GDM1 (cell line): ENCODE measurements around the gene DMD.
"Not testable (repeated sequence)": the region's sequence is repeated elsewhere in the genome, so short reads cannot be mapped to it uniquely, and the experiment has no call there.

Source experiments
- DNase-seq: peaks from one replicate; lab custom pipeline; 2025; lab: John Stamatoyannopoulos, UW

Gene DMD

DNA sequence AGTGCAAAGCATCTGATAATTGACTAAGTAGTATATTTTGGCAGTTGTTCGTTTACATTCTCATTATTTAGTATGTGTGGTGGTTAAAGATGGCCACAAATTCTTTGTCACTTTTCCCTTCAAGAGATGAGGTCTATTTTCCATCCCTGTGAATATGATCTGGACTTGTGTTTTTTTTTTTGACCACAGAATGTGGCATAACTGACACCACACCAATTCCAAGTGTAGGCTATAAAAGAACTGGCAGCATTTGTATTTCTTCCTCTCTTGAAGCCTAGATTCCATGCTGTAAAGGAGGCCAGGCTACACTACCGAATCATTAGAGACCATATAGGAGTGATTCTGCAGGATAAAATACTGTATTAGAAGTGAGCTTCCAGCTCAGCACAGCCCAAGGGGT lies 596.6 kb downstream of the DMD start:
- DNase-seq = no peak

DNA sequence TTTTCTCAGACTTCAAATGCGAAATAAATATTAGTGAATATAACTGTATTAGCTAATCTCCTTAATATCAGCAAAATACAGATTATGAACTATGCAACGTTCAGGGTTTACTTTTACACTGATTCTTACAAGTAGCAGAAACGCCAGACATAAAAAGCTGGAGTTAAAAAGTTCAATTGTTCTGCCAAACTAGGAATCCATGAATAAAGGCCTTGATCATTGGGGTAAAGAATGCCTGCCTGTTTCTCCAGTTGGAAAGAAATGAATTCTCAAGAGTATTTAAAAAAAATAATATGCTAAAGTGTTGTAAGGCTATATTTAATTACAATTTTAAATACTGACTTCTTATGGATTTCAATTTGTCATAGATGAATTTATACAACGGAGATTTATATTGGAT lies 612.2 kb downstream of the DMD start:
- DNase-seq = no peak

DNA sequence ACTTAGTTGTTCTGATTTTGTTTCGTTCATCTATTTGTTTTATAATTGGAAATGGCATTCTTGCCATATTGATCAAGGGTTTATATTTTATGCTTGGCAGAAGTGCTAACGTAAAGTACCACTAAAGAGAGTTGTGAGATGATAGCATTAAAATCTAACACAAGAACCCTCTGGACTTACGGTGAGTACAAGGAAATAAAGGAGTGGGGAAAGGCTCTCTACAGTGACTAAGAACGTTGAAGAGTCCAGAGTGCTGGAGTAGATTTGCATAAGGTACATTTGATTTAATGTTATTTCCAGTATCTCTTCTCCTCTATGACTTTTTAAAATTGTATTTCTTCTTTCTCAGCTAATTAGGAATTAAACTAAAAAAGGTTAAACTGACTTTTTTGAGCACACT lies 612.6 kb downstream of the DMD start:
- no peak for DNase-seq

DNA sequence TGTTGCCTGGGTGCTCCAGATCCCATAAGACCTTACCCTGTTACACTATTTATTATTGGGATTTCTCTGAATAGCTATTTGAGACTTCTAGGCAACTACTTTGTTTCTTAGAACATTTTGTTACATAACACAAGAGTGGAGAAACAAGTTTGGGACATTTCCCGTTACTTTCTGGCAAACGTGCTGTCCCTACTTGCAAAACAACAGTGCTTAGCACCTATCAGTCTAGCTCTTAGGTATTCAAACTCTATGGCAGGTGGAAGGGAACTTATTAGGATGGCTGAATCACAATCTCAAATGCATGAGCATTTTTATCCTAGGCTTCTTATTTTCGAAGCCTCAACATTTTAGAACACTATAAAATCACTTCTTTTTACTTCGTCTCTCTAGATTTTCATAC lies 613.6 kb downstream of the DMD start:
- DNase-seq = no peak

DNA sequence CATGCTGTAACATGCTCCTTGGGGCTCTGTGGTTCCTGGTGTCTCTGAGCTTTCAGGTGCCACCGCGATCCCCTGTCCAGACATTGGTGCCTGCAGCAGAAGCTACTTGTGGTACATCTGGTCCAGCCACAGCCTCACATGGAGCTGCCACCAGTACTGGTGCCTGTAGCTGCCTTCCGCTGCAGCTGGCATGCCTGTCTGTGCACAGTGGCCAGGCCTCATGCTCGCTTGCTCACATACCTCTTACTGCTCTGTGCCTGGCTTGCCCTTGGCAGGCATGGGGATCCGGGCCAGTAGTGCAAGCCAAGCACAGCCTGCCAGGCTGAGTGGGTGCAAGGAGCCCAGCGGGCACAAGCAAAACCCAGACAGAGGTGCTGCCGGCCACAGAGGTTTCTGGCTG lies 618.6 kb downstream of the DMD start:
- DNase-seq = no peak

DNA sequence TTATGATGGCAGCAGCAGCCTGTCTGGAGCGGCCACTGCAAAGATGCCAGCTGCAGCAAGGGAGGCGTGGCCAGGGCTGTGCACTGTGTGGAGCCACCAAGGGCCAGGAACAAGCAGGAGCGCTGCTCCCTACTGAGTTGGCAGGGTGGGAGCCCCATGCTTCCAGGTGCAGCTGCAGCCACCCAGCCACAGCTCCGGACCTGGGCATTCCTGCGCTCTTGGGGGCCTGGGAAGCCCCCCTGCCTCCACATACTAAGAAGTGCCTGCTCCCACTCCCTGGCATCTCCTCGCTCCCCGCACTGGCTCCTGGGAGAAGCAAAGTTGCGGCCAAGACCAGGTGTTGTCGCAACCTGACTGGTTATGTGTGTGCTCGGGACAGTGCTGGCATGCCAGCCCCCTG lies 619.8 kb downstream of the DMD start:
- no peak for DNase-seq

DNA sequence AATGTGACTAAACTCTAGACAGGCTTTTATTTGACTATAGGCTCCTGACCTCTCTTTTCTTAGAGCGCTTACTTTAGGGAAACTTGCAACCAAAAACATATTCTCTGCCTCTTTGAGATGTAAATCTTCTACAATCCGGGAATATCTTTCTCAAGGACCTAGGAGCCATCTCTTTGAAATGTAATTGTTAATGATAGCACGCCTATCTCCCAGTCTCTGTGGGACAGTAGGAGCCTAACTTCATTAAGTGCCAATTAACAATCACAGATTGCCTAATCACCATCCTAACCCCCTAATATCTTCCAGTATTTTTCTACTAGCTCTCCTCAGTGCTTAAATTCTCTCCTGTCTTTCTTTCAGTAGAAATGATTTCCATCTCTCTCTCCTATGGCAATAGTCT lies 628.6 kb downstream of the DMD start:
- DNase-seq = no peak

DNA sequence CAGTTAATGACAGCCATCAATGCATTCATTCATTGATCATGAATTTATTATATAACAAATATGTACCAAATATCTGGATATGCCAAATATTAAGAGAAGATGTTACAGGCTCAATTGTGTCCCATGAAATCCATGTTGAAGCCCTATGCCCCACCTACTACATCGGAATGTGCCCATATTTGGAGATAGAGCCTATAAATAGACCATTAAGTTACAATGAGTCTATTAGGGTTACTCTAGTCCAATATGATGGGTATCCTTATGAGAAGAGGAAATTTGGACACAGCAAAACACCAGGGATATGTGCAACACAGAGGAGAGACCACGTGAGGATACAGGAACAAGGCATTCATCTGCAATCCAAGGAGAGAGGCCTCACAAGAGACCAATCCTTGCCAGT lies 634.5 kb downstream of the DMD start:
- DNase-seq = no peak

DNA sequence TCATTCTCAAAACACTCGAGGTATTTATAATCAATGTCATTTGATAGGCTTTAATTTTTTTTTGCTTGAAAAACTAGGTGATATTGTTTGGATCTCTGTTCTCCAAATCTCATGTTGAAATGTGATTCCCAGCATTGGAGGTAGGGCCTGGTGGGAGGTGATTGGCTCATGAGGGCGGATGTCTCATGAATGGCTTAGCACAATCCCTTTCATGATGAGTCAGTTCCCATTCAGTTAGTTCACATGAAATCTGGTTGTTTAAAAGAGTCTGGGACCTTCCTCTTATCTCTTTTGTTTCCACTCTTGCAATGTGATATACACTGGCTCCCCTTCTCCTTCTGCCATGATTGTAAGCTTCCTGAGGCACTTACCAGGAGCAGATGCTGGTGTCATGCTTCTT lies 638.7 kb downstream of the DMD start:
- no peak for DNase-seq

DNA sequence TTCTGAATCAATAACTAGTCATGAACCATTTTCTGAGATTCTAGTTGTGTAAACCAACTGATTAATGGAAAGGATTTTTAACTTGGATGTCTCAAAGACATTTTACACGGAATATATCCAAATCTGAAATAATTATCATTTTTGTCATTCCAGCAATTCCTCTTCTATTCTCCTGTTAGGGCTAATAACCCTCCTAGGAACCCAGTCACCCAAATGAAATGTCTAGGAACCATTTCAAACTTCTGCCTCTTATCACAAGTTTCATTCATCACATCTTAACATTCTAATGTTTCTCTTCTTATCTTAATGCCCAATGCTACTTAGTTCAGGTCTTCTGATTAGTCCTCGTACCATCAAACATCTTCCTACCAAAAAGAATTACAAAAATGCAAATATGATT lies 639.8 kb downstream of the DMD start:
- DNase-seq = no peak

DNA sequence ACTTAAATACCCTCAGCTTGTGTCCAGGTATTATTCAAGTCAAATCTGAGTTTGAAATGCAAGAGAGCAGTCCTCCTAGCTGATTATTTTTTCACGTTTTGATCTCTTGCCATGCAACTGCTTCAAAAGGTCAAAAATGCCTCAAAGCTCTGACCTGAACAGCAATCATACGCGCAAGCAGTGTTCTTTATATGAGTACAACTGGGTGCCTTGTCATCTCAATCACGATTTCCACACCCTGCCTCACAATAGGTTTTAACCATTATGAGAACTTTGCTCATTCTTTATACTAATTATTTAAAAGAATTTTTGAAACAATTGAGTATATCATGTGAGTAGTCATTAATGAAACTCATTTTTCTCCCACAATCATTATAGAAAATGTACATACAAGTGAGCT lies 649.1 kb downstream of the DMD start:
- DNase-seq = no peak

DNA sequence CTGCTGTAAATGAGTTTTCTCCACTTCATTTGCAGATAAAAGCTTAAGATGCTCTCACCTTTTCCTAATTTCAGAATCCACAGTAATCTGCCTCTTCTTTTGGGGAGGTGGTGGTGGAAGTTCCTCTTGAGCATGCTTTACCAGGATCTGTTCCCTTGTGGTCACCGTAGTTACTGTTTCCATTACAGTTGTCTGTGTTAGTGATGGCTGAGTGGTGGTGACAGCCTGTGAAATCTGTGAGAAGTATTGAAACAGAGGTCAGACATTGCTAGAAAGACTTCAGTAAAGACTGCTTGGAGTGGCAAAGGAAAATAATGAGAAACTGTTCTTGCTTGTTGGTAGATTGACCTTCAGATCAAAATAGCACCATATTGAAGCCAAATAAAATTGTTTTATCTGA lies 666.2 kb downstream of the DMD start:
- DNase-seq = no peak

DNA sequence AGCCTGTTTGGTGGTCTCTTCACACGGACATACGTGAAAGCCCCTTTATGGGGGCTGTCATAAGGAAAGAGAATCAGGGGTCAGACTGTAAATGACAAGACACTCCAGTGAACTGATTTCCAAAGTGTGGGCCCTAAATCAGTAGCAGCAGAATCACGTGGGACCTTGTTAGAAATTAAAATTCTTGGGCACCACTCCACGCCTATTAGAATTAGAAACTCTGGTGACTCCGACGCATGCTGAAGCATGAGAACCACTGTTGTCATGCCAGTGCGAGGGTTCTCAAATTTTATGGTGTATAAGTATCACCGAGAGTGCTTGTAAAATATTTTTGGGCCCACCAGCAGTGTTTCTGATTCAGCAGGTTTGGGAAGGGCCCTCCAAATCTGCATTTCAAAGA lies 672.8 kb downstream of the DMD start:
- DNase-seq = no peak

DNA sequence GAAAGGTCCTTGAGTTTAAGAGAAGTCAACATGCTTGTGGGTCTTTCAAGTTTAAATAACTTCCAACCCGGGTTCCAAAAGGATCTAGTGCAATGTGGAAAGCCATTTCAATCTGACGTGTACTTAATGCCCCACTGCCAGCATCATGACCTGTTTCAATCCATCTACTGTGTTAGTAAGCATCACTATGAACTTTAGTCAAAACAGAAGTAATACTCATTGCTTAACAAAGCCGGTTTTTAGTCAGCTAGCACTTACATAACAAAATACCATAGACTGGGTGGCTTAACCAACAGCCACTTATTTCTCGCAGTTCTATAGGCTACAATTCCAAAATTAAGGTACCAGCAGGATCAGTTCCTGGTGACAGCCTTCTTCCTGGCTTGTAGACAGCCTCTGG lies 677.5 kb downstream of the DMD start:
- DNase-seq = no peak

DNA sequence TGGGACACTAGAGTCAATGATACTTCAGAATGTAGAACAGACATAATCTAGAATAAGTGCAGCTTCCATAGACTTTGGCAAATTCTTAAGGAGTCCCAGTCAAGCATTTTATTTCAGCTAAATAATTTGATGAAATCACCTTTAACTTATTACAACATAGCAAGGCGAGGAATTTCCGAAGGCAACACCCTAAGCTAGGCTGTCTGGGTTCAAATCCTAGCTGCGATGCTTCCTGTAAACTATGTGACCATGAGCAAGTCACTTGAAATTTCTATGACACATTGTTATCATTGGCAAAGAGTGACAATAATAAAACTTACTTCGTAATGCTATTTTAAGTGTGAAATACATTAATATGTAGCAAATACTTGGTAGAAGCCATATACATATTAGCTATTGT lies 679.1 kb downstream of the DMD start:
- DNase-seq = no peak

DNA sequence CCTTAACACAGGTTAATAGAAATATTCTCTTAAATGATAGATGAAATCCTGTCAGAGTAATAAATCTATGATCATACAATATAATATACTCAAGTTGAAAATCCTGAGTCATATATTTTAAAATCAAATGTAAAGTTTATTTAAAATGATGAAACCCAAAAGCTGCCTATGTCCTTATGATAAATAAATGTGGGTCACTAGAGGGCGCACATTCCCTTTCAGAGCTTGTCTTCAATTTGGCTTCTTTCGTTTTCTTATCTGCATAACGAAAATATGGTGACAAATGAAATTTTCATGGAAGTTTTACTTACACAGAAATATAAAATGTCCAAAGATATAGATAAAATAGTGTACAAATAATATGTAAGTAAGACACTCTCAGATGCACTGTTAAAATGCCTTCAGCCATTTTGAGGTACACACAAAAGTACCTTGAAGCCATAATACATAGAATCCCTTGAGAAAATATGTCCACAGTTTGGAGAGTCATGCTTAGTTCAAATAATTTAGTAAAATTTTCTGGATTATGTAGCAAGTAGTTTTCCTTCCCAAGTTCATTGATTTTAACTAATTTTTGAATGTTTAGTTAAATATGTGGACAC lies 680.4 kb downstream of the DMD start:
- DNase-seq = peak; percentile 17

DNA sequence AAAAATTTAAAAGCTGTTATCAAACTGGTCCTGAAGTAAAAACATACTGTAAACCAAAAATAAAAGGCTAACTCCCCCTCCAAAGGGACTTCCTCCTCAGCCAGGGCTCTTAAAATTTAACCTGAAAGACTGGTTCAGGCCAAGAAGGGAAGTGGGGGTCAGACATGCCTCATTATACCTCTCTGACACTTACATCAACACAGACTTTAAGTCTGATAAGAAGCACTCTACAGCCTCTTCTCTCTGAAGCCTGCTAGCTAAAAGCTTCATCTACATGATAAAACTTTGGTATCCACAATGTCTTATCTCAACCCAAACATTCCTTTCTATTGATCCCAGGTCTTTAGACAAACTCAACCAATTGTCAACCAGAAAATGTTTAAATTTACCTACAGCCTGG lies 682.9 kb downstream of the DMD start:
- DNase-seq = not testable (repeated sequence)

DNA sequence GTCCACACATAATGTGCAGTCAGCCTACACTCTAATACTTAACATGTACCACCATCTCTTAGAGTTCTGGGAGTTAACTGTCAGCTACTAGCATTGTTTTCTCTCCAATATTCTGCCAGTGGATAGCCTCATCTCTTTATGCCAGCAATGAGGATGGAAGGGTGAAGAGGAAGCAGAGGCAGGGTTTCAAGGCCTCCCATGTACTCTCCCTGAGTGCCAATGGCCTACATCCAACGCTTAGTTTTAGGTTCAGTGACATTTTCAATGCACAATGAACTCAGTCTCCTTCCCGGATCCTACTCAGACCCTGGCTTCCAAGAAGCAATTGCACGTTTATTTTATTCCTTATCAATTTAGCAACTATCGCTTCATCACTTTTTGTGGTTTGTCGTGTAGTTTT lies 686.1 kb downstream of the DMD start:
- DNase-seq = no peak

DNA sequence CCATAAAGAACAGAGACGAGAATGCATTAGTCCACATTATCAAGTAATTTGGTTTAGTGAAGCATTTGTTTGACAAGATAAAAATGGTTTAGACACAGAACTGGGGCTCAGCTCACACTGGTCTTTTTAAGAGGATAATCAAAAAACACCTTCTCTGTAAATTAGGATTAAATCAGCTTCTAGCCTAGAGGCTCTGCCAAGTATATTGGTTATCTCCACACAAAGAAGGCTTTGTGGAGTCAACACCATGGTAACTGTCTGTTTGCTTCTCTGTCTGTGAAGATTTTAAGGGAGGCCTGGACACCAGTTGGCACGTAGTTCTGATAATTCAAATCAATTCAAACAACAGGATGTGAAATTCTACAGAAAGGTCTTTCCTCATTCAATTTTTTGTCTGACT lies 687.0 kb downstream of the DMD start:
- no peak for DNase-seq

DNA sequence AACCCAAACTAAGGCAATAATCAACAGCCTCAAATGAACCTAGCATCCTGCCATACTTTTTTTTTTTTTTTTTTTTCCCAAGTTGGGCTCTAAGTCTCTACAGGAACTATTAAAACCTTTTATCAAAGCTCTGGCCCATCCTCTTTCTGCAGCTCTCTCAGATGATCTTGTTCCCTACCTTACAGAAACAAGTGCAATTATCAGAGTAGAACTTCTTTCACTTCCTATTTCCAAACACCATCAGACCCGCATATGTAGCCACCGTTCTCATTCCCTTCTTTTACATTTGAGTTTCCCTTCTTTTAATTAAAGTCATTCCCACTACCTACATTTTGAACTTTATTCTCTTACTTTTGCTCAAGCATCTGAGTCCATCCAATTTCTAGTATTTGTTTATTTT lies 690.6 kb downstream of the DMD start:
- DNase-seq = no peak

DNA sequence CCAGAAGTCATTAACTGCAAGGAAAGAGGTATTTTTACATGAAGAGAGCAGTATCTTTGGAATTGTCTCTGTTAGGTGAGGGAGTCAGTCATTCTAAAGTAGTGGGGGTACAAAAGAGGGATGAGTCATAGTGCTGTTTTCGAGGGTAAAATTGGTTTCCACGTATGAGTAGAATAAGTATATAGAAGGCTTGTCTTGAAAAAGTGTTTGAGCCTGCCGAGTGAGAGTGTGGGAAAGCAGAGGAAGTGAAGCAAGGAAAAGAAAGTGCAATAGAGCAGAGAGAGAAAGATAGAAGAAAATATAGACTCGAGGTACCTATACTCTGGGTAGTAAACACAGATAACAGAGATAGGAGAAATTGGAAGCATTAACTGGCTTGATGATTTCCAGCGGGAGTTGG lies 696.4 kb downstream of the DMD start:
- no peak for DNase-seq

DNA sequence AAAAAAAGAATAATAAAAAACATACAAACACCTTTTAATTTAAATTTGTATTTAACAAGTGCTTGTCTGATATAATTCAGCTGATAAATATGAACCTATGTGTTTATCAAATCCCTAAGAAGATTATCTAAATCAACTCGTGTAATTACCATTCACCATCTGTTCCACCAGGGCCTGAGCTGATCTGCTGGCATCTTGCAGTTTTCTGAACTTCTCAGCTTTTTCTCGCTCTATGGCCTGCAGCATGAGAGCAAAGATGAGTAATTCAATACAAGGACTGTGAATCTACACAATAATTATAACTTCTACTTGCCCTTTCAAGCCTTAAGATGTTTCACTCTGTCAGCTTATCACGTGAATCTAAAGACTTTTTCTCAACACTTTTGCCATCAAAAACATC lies 709.7 kb downstream of the DMD start:
- DNase-seq = no peak

DNA sequence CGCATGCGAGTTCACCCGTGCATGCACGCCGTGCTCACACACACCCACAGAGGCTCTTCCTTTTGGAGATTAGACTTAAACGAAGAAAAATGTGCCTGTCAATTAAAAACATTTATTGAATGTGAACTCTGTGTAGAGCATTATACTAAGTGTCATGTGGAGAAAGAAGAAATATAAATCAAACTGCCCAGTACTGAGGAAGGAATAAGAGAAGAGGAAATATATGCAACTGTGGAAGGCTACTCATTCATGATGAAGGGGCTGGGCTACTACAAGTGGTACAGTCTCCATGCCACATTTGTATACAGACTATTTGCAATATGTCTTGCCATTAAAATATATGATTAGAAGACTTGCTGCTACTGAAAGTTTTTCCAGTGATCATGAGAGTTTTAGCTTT lies 714.7 kb downstream of the DMD start:
- DNase-seq = no peak

DNA sequence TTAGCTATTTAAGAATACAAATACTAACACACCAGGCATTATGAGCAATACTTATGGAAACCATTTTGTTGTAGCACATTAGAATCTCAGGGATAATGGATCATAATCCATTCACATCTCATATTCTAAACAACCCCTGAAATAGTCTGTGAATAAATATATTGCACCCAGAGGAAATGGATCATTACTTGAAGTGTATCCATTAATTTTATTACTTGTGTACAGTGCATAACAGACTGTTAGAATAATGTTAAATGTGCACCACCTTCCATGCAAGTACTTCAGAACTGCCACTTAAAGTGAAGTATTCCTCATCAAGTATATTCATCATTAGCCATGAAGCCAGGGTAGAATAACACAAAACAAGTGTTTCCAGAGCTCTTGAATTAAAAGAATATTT lies 715.5 kb downstream of the DMD start:
- DNase-seq = no peak

DNA sequence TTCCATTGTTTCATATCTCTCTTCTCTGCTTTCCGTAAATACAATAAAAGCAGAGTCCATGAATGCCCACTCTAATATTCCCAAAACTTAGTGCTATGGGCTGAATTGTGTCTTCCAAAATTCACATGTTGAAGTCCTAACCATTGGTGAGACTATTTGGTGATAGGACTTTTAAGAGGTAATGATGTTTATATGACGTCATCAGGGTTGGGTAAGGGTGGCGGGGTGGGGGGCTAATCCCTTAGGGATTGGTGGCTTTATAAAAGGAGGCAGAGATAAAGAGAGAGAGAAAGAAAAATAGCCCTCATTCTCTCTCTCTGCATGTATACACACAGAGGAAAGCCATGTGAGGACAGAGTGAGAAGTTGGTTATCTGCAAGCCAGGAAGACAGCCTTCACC lies 722.2 kb downstream of the DMD start:
- no peak for DNase-seq
